Measurements from ENCODE around the gene PIH1D1. TPM values are rescaled to one million over a fixed set of nuclear protein-coding genes. Genes with fewer than 3 reads are reported as not detected.

PIH1D1 gene
- total and polyA plus RNA-seq, 2 of the 13 experiments (the other 11 are each of a cell fraction or from before 2014, with no cell fraction given): 110 to 137 TPM

DNA sequence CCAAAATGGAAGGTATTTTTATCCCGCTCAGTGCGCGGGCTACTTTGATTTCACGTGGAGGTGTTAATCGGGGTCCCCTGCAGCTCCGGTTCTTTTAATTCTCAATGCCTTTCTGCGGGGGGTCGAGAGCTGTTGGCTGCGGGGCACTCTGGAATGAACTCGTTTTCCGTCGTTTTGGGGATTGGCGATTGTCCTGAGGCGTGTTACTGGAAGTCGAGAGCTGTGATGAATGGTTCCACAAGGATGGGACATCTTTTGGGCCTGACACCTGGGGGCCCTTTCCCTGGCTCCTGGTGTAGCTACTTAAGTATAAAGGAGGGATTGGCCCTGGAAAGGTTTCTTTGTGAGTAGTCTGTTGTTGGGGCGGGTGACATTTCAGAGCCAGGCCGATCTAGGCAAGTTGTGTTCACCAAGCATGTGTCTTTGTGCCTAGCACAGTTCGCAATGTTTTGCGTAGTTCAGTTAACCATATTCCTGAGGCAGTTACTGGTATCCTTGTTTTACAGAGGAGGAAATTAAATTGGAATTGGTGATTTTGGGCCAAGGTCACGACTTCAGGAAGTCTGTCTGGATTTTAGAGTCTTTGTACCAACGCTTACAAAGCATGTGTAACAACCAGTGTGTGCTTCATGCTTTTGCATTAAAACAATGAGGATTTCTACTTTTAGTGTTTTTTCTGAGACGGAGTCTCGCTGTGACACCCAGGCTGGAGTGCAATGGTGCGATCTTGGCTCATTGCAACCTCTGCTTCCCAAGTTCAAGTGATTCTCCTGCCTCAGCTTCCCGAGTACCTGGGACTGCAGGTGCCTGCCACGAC is 36.6 kb upstream of the PIH1D1 start (continued):
- TF ChIP-seq, protein P1, sequence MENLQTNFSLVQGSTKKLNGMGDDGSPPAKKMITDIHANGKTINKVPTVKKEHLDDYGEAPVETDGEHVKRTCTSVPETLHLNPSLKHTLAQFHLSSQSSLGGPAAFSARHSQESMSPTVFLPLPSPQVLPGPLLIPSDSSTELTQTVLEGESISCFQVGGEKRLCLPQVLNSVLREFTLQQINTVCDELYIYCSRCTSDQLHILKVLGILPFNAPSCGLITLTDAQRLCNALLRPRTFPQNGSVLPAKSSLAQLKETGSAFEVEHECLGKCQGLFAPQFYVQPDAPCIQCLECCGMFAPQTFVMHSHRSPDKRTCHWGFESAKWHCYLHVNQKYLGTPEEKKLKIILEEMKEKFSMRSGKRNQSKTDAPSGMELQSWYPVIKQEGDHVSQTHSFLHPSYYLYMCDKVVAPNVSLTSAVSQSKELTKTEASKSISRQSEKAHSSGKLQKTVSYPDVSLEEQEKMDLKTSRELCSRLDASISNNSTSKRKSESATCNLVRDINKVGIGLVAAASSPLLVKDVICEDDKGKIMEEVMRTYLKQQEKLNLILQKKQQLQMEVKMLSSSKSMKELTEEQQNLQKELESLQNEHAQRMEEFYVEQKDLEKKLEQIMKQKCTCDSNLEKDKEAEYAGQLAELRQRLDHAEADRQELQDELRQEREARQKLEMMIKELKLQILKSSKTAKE (CRISPR knock-in tag; IDR thresholded peaks at IDR 0.05; ENCODE audit: borderline replicate concordance): no peak
- TF ChIP-seq, protein P2, sequence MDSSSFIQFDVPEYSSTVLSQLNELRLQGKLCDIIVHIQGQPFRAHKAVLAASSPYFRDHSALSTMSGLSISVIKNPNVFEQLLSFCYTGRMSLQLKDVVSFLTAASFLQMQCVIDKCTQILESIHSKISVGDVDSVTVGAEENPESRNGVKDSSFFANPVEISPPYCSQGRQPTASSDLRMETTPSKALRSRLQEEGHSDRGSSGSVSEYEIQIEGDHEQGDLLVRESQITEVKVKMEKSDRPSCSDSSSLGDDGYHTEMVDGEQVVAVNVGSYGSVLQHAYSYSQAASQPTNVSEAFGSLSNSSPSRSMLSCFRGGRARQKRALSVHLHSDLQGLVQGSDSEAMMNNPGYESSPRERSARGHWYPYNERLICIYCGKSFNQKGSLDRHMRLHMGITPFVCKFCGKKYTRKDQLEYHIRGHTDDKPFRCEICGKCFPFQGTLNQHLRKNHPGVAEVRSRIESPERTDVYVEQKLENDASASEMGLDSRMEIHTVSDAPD (CRISPR knock-in tag; IDR thresholded peaks at IDR 0.05): no peak
- TF ChIP-seq ZNF143 (CRISPR knock-in tag; IDR thresholded peaks at IDR 0.05): no peak
- TF ChIP-seq SMAD1 (CRISPR knock-in tag; IDR thresholded peaks at IDR 0.05; ENCODE audit: borderline replicate concordance, low read depth): no peak
- no peak for TF ChIP-seq NFE2 (CRISPR knock-in tag; IDR thresholded peaks at IDR 0.05)
- TF ChIP-seq ZFX (CRISPR knock-in tag; IDR thresholded peaks at IDR 0.05; ENCODE audit: low read depth): peak; percentile 33; the same call in 1 of the 2 replicates
- no peak for TF ChIP-seq ZNF646 (CRISPR knock-in tag; IDR thresholded peaks at IDR 0.05)
- TF ChIP-seq ZNF383 (CRISPR knock-in tag; IDR thresholded peaks at IDR 0.05; ENCODE audit: borderline replicate concordance): no peak
- TF ChIP-seq RBFOX2 (IDR thresholded peaks at IDR 0.05; ENCODE audit: low read depth, low read length): peak; percentile 15; the same call in 1 of the 2 replicates
- TF ChIP-seq, protein P3, sequence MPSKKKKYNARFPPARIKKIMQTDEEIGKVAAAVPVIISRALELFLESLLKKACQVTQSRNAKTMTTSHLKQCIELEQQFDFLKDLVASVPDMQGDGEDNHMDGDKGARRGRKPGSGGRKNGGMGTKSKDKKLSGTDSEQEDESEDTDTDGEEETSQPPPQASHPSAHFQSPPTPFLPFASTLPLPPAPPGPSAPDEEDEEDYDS (CRISPR knock-in tag; IDR thresholded peaks at IDR 0.05): no peak
- no peak for TF ChIP-seq ZBTB42 (CRISPR knock-in tag; IDR thresholded peaks at IDR 0.05)
- TF ChIP-seq, protein P4, sequence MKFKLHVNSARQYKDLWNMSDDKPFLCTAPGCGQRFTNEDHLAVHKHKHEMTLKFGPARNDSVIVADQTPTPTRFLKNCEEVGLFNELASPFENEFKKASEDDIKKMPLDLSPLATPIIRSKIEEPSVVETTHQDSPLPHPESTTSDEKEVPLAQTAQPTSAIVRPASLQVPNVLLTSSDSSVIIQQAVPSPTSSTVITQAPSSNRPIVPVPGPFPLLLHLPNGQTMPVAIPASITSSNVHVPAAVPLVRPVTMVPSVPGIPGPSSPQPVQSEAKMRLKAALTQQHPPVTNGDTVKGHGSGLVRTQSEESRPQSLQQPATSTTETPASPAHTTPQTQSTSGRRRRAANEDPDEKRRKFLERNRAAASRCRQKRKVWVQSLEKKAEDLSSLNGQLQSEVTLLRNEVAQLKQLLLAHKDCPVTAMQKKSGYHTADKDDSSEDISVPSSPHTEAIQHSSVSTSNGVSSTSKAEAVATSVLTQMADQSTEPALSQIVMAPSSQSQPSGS (CRISPR knock-in tag; IDR thresholded peaks at IDR 0.05): no peak; the same call in 1 of the 2 replicates
- TF ChIP-seq ZSCAN21 (CRISPR knock-in tag; IDR thresholded peaks at IDR 0.05; ENCODE audit: borderline replicate concordance): no peak
- TF ChIP-seq ZNF230 (CRISPR knock-in tag; IDR thresholded peaks at IDR 0.05): no peak
- TF ChIP-seq PBX2 (CRISPR knock-in tag; IDR thresholded peaks at IDR 0.05): no peak
